Jurkat, Clone E6-1 (cell line): ENCODE measurements around the gene ADAMTS9.
A peak's percentile ranks its signal among the peaks of the same experiment; 100 is the strongest.

ENCODE experiments used
- DNase-seq: peaks from one replicate; pipeline ENCODE4 v3.0.0-alpha.2; 2011; ENCODE audit warnings: low read depth, low spot score
- H3K4me3 ChIP-seq: 2 replicates; pipeline ENCODE4 v1.5.1; 2011; ENCODE audit warnings: mild to moderate bottlenecking, low read length, control low read depth, moderate library complexity

The ADAMTS9 gene

DNA sequence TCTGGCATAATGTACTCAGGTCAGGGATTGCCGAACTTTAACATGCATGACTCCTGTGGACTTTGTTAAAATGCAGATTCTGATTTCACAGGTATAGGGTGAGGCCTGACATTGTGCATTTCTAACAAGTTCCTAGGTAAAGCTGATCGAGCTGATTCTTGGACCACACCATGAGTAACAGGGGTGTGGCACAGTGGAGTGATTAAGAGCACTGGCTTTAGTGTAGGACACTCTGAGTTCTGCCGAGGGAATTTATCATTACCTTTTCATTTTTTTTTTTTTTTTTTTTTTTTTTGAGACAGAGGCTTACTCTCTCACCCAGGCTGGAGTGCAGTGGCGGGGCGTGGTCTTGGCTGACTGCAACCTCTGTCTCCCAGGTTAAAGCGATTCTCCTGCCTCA, 169.3 kb downstream of the ADAMTS9 start:
- DNase-seq: no peak
- H3K4me3 ChIP-seq: no peak overlapping the region

DNA sequence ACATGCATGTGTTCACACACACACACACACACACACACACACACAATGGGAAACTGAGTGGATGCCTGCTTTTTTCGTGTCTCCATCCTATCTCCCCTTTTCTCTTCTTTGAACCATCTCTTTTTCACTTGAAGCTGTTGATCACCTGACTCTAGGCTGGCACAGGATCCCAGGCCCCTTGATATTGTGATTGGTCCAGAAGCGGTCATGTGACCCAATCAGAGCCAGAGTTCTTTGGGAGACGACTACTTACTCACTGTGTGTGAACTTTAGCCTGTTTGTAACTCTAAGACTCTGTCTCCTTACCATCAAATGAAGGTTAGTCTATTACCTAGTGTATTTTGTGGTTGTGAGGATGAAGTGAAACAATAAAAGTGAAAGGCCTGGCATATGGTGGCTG, 172.9 kb downstream of the ADAMTS9 start:
- DNase-seq: no peak

DNA sequence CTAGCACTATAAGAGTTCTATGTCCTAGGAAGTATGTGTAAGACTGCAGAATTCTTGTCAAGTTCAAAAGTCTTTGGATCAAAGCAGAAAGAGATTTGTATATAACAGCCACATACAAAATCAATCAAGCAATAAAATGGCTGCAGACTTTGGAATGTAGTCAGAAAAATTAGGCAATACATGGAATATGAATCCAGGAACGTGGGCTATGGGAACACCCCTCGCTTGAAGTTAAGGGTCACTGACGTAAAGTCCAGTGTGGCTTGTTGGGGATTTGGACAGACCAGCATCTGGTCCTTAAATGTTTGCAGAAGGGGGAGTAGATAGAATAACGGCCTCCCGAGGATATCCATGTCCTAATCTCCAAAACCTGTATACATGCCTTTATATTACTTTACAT, 178.6 kb downstream of the ADAMTS9 start:
- DNase-seq: no peak
- no peak overlapping the region for H3K4me3 ChIP-seq

More for the DNA sequence above, 172.9 kb downstream of the ADAMTS9 start:
- no peak overlapping the region for H3K4me3 ChIP-seq

DNA sequence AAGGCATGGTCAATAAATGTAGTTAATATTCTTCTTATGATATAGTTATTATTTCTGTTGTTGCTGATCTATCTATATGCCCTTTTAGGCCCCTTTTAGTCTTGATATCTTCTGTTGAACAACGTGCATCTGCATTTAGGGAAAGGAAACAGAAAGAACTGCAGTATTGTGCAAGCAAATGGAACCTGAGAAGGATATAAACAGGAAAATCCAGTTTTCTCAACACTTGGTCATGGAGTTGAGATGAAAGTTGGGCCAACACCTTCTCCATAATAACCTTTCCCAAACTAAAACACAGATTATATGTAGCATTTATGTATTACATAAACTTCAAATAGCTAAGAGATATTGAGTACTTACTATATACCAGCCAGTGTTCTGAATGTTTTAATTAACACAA, 179.7 kb downstream of the ADAMTS9 start:
- no peak for DNase-seq
- H3K4me3 ChIP-seq: no peak overlapping the region

DNA sequence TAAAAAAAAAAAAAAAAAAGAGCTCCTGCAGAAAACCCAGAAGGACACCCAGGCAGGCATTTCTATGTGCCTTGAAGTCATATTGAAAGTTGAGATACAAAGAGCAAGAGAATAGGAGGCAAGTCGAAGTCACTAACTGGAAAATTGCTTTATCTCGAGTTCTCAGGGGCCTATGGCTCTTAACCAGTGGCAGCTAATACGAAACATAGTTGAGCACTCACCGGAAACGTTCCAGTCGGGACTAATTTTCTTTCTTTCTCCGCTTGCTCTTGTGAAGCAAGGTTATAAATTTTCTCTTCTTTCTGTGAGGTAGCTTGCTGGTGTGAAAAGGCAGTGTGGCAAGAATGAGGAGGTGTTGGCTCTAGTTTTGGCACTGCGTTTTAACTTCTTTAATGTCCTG, 181.5 kb downstream of the ADAMTS9 start:
- no peak for DNase-seq
- no peak overlapping the region for H3K4me3 ChIP-seq

DNA sequence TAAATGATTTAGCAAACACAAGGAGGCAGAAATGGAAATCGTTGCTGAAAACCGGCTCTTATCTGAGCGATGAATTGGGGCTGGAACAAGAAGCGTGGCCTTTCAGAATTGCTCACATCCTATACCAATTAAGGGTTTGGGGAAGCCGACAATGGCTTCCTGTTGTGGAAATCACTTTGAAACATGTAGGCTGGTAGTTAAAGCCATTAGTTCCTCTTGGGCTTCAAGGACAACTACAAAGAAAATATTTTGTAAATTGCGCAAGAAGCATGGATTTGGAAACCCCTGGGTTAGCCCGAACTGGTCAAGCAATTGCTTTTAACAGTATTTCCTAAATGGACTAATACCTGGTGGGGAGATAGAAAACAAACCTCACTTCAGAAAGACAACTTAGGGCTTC, 182.4 kb downstream of the ADAMTS9 start:
- DNase-seq: no peak
- H3K4me3 ChIP-seq: no peak overlapping the region

DNA sequence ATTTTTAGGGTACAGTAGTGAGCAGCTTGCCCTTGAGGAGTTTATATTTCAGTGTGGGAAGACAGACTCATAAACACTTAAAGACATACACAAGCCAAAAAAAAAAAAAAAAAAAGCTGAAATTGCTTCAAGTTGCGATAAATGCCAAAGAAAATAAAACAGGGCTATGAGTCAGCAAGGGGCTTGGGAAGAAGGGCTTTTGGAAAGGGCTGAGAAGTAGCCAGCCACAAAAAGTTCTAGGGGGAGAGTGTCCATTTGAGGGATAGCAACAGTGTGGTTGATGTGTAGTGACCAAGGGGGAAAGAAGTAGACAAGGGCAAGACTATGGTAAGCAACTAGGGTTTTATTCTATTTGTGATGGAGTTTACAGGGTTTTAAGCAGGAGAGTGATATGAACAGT, 185.5 kb downstream of the ADAMTS9 start:
- no peak overlapping the region for H3K4me3 ChIP-seq
- no peak for DNase-seq

DNA sequence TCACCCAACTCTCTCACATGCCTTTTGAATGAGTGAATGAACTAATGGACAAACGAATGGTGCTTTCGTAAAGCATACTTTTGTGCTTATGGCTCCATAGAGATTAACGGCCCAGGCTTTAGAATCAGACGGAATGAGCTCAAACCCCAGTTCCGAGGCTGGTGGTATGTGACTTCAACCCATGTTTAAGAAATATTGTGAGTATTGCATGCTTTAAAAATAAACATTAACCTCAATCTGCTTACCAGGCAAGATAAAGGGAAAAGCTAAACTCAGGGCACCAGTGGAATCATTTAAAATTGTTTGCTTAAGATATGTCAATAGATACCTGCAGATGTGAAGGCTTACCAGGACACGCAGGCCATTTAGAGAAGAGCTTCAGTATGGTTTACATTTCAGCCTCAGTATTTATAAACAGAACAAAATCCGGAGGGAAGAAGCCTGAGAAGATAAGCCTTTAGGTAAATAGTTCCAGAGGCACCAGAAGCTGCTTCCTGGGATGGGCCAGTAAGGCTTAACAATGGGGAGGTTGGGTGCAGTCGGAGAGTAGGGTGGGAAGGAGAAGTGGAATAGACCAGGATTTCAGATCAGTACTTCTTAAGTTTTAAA, 186.4 kb downstream of the ADAMTS9 start:
- DNase-seq: no peak
- H3K4me3 ChIP-seq: no peak overlapping the region

DNA sequence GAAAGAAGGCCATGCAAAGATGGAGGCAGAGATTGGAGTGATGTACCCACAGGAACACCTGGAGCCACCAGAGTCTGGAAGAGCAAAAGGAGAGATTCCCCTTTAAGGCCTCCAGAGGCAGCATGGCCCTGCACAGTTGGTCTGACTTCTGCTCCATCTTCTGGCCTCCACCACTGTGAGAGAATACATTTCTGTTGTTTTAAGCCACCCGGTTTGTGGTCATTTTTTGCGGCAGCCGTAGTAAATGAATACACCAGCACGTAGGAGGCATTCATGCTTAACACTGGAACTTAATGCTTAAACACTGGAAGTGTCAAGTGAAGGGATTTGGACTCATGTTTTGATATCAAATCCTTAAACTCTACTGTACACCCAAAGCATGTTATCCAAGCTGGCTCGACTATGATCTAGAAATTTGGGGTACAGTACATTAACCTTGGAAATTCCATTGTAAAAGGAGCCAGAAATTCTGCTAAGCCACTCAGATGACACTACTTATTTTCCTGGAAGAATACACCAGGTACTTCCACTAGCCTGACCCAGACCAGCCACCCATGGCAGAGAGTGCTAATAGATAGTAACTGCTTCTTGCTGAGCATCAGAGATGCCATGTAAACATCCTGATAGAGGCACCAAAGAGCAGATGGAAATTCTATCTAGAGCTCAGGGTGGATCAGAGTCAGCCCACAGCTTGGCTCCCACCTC, 190.9 kb downstream of the ADAMTS9 start:
- no peak for DNase-seq
- H3K4me3 ChIP-seq: no peak overlapping the region

DNA sequence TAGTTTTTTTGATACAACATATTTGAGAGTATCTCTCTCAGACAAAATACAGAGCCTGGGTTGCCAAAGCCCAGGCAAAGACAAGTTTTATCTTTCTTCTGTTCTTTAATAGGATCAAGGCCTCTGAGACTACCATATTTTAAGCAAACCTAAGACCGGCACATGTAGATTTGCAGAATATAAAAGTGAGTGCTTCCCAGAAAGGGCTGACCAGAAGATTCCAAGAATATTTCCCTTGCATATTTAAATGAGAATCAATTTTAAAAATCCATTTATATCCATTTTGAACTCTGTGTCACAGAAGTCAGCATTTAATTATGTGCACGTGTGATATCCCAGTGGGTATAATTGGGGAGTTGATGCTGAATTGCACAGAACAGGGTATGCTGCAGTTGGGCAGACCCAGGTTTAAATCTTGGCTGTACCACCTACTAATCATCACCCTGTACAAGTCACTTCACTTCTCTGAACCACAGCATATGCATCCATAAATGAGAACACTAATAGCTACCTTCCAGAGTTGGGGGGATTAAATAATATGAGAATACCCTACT, 191.9 kb downstream of the ADAMTS9 start:
- no peak overlapping the region for H3K4me3 ChIP-seq

DNA sequence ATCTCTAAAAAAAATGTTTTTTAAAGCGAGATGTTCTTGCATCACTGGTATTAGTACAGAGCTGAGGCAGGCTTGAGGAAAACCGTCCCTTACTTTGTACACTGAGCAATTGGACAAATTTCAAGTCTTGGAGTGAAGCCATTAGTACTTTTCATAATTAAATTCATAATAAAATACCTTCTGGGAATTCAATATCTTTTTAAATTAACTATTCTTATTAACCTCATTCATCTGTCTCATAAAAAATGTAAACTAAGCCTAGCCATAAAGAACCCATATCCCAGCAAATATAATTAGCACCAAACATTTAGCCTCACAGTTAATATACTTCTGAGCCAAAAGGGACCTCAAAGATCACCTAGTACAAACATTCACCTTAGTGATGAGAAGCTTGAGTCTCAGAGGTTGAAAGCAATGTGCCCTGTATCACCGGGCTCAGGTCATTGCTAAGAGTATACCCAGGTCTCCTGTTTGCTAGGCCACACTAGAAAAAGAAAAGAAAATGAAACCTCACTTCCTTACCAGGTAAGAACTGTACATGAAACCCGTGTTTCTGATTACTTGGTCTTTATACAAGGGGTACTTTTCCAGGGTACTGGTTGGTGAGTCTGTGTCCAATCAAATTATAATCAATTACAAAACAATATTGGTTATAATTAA, 192.5 kb downstream of the ADAMTS9 start:
- DNase-seq: no peak
- H3K4me3 ChIP-seq: no peak overlapping the region

More for the DNA sequence above, 191.9 kb downstream of the ADAMTS9 start:
- no peak for DNase-seq

DNA sequence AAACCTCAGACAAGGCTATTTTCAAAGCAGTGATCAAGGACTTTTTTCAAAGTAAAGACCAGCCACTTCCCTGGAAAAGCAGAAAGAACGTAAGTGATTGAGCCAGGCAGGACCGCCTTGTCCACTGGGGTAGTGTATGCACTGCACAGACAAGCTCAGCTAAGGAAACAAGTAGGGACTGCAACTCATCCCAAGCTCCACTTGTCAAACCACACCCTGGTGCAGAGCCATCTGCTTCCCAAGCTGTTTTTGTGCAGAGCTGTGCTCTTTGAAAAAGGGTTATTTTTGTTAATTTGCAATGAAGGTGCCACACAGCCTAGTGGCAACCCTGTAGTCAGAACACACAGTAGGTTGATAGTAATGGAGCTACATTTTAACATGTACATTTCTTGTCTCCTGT, 193.3 kb downstream of the ADAMTS9 start:
- no peak for DNase-seq
- no peak overlapping the region for H3K4me3 ChIP-seq

DNA sequence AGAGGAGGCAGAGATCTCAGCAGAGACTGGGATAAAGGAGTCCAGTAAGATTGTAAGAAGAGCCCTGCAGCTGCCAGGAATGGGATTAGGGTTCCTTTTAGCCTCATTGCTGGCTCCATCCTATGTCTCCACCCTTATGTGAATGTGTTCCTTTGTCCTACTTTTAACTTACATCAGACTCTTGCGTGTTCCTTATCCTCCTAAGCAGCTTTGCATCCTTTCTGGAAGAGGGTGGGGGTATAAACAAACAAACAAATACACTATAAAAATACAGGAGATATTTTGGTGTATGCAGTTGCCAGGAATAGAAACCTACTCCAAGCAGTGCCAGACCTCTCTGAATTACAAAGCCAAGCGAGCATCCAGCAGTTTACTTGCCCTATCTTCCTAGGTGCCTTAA, 194.7 kb downstream of the ADAMTS9 start:
- DNase-seq: no peak
- no peak overlapping the region for H3K4me3 ChIP-seq

DNA sequence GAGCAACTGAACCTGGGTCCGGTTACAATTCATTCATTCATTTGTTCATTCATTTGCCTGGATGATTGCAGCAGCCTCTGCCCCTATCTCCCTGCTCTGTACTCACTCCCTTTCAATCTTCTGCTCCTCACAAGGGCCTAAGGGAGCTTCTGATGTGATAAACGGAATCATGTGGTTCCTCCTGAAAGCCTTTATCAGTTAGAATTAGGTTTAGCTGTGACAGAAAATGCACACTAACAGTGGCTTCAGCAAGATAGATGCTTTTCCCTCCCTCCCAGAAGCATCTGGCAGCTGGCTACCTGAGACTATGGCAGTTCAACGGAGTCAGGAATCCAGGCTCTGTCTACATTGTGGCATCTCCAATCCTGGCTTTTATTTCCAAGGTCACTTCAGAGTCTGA, 196.0 kb downstream of the ADAMTS9 start:
- DNase-seq: no peak

DNA sequence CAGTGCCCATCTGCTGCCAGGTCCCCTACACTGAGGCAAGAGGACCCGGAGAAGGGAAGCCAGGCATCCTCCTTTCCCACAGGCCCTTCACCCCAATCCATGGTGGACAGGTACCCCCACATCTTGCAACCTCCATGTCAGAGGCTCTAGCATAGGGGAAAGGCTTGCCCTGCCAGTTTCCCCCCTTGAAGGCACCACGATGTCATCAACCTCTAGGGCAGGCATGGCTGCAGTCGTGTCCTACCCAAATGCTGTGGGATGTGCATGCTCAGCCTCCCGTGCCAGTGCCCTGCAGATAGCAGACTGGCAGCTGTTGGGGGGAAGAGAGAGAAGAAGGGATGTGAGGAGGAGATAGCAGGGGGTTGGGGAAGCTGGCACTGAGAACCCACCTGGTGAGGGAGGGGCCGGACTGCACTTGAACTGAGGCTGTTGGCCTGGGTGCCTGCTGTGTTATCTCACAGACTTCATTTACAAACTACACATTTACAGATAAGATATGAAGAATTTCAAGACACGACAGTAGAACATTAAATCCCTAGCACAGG, 197.5 kb downstream of the ADAMTS9 start:
- H3K4me3 ChIP-seq: no peak overlapping the region

More for the DNA sequence above, 196.0 kb downstream of the ADAMTS9 start:
- H3K4me3 ChIP-seq: no peak overlapping the region

DNA sequence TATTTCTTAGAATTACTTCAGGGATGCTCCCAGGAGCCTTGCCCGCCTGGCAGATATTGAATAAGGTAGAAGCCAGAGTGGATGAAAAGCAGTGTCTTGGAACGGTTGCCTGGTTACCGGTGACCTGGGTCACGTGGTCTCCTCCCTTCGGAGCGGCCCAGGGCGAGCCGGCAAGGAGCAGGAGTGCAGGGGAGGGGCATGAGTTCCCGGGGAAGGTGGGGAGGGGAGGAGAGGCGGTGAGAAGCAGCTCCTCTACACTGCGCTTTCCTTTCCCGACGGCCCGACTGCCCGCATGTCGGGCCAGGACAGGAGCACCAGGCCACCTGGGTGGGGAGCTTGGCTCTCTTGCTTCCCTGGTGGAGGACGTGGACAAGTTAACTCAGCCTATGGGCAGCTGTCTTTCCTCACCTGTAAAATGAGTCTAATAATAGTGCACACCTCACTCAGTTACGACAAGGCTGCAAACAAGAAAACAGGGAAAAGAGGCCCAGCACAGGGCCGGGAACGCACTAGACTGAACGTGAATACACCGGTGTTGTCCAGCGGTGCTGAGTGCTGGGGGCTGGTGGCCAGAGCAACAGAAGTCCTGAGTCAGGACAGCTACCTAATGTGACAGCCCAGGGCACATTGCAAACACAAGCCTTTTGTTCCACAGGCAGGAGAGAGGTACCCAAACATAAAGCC, 198.3 kb downstream of the ADAMTS9 start:
- DNase-seq: no peak
- no peak overlapping the region for H3K4me3 ChIP-seq

More for the DNA sequence above, 197.5 kb downstream of the ADAMTS9 start:
- no peak for DNase-seq

DNA sequence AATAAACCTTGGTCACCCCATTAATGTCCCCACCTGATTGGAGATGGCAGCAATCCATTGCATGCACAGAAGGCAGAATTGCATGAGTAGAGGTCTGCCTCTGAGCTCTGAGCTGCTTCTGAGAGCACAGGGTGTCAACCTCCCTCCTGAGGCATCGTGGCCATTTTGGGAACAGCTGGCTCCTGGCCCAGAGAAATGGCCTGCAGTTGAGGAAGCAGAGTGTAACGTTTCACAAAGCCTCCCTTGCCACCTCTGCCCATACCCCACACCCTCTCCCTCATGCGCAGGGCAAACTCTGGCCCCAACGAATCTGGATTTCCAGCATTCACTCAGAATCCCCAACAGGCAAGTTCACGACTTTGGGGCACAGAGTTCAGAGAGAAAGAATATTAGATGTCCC, 198.9 kb downstream of the ADAMTS9 start:
- no peak for DNase-seq
- H3K4me3 ChIP-seq: no peak overlapping the region

DNA sequence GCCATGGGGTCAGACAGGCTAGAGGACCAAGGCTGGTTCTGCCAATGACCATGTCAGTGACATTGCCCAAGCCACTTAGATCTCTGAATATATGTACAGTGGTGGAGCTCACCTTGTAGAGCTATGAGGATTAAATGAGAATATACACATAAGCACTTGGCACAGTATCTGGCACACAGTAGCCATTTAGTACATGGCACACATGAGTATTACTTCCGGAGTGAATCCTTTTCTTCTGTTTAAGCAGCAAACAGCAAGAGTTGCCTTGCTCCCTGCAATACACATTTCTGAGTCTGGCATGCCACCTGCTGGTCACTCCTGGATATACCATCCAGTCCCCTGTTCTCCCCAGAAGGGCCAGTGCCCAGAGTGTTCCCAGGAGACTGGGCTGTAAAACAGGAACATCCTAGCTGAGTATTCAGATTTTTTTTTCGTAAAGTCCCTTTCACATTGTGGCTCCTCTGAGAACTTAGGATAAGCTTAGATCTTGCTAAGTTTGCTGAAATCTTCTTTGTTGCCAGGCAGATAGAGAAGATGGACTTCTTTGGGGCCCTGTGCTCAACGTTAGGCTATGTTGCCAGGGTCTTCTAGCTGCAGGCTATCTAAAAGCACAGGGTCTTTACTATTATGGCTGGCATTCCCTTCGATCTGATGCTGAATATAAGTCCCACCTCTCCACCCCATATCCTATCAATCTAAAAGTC, 203.4 kb downstream of the ADAMTS9 start:
- peak; percentile 68 for DNase-seq
- H3K4me3 ChIP-seq: no peak overlapping the region

DNA sequence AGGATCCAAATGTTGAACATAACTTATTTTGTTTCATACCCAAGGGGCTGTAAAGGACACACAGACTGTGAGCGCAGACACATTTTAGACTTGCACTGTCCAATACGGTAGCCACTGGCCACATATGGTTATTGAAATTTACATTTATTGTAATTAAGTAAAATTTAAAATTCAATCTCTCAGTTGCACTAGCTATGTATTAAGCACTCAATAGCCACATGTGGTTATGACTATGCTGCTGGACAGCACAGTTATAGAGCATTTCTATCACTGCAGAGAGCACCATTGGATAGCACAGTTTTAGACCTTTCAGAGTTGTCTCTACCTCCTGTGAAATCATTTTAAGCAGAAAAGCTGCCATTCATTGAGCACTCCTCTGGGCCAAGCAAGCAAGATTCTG, 204.3 kb downstream of the ADAMTS9 start:
- H3K4me3 ChIP-seq: no peak overlapping the region
- no peak for DNase-seq
